T-helper 1 cell (primary cell): Measurements from ENCODE around the gene AHRR.
"Not testable (repeated sequence)": the region's sequence is repeated elsewhere in the genome, so short reads cannot be mapped to it uniquely, and the experiment has no call there.

Experiments used
- DNase-seq, 5 donors: peaks; one replicate each; pipeline ENCODE4 v3.0.0-alpha.2; 2012 to 2020

AHRR gene

DNA sequence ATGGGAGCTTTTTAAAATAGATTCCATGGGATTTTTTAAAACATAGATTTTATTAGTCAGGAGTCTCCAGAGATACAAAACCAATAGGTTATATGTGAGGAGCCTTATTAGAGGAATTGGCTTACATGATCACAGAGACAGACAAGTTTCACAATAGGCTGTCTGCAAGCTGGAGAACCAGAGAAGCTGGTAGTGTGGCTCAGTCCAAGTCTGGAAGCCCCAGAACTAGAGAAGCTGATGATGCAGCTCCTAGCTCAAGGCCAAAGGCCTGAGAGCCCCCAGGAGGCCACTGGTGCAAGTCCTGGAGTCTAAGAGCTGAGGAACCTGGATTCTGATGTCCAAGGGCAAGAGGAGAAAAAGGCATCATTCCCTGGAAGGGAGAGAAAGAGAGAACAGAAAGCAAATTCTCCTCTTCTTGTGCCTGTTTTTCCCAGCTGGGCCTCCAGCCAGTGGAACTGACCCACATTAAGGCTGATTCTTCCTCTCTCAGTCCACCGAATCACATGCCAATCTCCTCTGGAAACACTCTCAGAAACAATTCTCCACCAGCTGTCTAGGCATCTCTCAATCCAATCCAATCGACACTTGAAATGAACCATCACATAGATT is 59.3 kb downstream of the AHRR start:
- DNase-seq, result no peak

DNA sequence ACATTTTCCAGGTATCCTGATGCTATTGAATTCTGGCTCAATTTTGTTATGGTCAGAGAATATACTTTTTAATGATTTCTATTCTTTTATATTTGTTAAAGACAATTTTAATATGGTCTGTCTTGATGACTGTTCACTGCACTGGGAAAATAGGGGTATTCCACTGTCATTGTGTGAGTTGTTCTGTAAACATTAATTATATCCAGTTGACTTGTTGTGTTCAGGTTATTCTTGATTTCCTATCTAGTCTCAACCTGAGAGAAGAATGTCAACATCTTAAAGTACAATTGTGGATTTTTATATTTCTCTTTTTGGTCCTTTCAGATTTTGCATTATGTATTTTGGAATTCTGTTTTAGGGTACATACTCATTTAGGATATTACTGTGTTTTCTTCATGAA is 61.6 kb downstream of the AHRR start:
- DNase-seq, result no peak

DNA sequence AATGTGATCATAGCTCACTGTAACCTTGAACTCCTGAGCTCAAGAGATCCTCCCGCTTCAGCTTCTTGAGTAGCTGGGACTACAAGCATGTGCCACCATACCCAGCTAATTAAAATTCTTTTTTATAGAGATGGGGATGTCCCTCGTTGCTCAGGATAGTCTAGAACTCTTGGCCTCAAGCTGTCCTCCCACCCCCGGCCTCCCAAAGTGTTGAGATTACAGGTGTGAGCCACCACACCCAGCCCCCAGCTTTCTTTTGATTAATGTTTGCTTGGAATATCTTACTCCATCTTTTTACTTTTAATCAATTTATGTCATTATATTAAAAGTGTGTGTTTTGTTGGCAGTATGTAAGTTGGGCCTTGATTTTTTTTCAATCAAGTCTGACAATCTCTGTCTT is 62.1 kb downstream of the AHRR start:
- no peak for DNase-seq

DNA sequence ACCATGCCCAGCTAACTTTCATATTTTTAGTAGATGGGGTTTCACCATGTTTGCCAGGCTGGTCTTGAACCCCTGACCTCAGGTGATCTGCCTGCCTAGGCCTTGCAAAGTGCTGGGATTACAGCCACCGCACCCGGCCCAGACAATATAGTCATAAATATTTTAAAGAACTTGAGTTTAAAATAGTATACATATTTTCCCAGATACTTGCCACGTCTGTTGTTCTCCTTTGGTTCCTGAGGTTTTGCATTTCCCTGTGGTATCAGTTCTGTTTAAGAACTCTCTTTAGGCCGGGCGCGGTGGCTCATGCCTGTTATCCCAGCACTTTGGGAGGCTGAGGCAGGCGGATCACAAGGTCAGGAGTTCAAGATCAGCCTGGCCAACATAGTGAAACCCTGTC is 63.1 kb downstream of the AHRR start:
- not testable (repeated sequence) for DNase-seq

DNA sequence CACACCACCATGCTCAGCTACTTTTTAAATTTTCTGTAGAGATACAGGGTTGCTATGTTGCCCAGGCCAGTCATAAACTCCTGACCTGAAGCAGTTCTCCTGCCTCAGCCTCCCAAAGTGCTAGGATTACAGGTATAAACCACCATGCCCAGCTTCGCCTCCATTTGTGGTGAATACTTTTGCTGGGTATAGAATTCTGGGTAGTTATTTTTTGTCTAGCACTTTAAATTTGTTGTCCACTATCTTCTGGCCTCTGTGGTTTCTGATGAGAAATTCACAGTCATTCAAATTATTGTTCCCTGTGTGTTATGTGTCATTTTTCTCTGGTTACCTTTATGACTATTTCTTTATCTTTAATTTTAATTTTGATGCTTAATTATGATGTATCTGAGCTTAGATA is 63.8 kb downstream of the AHRR start:
- DNase-seq, result no peak

DNA sequence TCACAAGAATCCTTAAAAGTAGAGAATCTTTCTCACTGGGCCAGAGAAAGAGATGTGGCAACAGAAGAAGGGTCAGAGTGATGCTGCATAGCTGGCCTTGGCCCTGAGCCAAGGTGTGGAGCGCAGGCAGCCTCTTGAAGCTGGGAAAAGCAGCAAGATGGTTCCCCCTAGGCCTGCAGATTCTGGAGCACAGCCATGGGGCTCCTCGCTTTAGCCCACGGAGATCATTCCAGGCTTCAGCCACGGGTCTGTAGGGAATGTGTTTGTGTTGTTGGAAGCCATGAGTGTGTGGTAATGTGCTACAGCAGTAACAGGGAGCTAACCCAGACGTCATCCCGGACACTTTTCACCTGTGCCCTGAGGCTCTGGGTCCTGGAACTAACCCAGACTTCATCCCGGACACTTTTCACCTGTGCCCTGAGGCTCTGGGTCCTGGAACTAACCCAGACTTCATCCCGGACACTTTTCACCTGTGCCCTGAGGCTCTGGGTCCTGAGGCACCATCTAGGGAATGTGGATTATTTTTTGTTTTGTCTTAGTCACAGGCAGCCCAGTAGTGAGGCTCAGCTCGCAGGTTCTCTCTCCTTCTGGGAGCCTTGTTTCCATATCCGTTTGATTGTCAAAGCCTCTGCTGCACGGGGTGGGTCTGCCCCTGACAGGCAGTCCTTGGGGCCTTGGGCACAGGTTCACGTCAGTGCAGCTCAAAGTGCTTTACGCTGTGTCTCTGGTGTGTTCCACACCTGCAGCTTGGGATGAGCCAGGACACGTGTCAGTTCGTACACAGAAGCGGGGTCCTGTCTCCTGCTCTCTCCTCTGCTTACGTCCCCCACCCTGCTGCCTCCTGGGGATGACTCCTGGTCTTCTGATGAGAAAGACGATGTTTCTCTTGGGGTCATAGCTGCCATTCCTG is 65.2 kb downstream of the AHRR start:
- DNase-seq, result no peak

DNA sequence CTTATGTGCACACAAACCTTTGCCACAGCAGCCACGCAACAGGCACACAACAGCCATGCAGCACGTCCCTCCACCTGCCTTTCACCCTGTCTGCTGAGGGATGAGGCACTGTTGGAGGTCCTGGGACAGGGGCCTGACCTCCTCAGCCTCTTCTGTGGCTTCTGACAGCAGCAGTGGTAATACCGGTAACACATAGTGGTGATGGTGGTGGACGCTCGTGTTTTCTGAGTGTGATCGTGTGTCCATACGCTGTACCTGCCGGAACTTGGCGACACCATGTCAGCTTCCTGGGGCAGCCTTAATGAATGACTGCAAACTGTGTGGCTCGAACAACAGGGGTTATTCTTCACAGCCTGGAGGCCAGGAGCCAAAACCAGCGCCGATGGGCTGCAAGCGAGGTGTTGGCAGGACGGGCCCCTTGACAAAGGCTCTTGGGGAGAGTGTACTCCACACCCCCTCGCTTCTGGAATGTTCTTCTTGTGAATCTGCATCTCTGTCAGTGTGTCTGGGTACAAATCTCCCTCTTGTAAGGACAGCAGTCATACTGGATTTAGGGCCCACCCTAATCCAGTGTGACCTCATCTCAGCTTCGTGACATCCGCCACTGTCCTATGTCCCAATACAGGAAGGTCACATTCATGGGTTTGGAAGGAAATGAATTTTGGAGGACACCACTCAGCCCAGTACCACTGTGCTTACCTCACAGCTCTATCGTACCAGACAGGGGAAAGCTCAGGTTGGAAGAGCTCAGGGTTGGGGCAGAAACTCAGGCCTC is 66.2 kb downstream of the AHRR start:
- DNase-seq, result no peak

DNA sequence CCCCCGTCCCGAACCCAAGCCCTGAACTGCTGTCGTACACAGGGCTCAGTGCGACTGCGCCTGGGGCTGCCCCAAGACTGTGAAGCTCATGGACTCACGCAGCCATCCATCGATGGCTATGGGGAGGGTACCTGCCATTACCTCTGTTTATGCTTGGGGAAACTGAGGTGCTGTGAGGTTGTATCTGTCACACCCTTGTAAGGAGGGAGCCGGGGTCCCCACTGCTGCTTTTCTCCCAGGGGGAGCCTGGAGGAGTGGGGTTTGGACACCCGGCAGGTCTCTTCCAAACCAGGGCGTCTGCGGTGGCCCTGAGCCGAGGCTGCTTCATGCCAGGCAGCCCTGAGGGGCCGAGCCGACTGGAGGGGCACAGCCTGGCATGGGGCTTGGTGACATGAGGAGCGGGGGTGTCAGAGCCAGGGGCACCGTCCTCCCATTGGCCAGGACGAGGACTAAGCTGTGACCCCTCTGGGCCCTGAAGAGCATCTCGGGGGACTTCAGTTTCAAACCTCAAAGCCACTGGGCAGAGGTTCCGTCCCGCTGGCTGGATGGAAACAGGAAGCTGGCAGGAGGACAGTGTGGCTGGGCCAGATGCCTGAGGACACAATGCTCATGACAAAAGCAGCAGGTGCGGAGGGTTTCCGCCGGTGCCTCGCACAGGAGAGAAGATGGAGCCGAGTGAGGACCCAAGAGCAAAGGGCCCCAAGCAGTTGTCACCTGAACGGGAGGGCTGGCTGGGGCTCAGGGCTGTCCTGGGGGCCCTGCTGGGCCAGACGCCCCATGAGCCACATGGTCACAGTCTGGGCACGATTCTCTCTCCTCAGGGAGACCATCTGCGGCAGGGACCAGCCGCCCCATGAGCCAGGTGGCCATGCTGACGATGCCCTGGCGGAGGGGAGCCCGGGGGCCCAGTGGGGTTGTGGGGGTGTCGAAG is 67.0 kb downstream of the AHRR start:
- DNase-seq, result no peak

DNA sequence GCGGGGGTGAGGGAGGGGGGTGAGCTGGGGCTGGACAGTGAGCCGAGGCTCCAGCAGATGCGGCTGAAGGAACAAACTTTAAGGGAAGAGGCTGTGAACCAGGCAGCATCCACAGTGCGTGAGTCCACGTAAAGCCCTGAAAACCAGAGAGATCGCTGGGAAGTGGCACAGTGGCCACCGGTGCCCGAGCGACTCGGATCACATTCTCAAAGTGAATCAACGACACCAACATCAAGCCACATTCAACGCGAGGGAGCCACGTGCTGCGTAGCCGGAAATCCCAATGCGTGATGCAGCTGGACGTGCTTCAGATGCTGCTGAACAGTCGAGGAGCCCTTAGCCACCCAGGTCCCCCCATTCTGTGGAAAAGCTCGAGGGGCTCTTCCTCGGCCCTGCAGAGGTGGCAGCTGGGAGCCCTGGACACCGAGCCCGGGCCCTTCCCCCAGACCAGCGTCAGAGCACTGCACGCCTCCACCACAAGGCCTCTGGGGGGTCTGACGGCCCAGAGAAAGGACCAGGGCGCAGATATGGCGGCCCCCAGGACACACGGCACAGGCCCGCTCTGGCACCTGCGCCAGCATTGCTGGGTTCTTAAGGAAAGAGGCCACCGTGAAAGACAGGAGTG is 67.8 kb downstream of the AHRR start:
- DNase-seq, result no peak

DNA sequence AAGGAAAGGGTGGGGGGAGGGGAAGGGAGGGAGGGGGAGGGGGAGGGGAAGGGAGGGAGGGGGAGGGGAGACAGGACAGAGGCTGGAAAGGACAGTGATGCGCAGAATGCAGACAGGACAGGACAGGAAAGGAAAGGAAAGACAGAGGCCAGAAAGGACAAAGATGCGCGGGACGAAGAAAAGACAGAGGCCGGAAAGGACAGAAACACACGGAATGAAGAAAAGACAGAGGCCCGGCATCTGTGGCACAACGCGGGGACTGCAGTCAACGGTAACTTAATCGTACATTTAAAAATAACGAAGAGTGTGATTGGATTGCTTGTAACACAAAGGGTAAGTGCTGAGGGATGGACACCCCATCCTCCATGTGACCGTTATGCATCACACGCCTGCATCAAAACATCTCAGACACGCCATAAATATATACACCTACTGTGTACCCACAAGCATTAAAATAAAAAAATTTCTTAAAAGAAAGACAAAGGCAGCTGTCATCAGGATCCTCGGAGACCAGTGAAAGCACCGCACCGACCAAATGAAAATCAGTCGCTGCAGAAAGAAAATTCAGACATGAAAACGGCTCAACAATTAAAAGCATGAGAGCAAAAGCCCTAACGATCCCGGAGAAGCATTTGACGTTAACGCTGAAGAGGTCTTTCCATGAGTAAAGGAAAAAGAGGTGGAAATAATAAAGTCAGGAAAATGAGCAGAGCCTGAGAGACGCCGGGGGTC is 68.5 kb downstream of the AHRR start:
- DNase-seq, result no peak

DNA sequence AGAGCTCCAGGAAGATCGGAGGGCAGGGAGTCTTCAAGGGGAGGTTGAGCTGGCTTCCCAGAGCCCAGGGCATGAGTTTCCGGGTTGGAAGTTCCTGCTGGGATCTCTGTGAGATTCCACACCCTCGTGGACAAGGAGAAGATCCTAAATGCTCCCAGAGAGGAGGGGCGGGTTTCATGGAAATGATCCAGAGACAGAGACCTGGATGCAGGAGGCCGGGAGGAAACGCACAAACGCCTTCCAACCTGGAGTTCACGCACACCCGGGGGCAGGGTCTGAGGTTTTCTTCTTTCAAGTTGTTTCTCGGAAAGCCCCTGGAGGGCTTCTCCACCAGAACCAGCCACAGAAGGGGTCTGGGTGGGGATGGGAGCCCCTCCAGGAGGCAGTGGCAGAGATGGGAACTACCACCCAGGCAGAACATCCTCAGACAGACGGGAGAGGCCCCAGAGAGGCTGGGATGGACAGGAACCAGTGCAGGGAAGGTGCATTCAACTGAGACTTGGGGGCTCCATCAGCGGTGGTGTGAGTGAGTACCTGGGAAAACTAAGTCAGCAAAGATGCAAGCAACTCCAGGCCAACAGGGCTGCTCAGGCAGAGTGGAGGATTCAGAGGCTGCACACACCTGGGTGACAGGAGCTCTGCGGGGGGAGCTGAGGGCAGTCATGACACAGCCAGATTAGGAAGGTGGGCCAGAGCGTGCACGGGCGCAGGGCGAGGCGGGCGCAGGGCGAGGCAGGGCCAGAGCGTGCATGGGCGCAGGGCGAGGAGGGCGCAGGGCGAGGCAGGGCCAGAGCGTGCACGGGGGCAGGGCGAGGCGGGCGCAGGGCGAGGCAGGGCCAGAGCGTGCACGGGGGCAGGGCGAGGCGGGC is 69.3 kb downstream of the AHRR start:
- no peak for DNase-seq

DNA sequence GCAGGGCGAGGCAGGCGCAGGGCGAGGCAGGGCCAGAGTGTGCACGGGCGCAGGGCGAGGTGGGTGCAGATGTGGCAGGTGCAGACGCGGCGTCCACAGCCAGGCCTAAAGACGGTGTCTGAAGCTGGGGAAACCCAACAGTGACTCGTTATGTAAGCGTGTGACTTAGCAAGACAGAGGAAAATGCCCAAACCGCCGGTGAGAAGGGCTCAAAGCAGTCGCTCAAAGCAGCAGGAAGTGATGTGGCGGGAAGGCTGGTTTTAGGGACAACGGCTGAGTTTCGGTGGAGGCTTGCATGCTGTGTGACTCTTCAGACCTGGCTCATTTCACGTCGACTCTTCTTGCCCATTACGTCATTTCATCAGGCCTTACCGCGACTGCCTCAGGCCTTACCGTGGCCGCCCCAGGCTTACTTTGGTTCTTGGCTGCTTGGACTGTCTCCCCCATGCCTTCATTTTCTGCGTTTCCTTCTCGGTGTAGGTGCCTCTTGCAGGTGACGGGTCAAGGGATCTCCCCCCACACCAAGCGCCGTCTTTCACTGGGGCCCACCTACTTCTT is 71.0 kb downstream of the AHRR start:
- DNase-seq, result peak in 4 of 5 donors; percentile 36 to 99 (median 46)

DNA sequence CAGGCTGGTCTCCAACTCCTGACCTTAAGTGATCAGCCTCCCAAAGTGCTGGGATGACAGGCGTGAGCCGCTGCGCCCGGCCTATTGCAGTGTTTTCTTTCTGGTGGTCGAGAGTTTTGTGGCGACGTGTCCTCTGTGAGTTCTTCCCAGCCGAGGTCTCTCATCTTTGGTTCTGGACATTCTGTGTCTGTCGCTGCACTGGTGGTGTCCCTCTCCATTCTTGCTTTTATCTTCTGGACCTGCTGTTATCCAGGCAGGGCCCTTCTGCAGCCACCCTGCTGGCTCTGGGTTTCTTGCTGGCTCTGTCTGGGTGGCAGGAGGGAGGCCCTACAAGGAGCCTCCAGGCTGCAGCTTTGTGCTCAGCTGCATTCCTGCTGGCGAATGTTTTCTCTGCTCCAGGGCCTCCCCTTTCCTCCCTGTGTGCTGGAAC is 72.3 kb downstream of the AHRR start:
- DNase-seq, result no peak

DNA sequence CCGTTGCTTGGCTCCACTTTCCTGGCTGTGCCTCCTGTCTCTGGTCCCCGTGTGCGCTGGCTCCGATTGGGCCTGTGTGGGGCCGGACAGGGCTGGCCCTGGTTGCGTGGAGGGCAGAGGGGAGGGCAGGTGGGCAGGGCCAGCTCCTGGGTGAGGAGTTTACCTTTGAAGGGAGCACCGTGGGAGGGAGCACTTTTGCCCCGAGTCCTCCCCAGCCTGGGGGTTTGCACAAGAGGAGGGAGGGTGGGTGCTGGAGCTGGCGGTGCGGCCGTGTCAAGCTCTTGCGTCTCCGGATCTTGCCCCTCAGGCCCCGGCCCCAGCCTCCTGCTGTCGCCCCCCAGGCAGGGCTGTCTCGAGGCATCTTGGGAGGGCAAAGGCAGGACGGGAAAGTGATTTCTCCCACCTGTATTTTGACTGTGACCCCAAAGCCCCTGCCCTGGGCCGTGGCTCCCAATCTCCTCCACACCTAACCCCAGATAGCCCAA is 73.2 kb downstream of the AHRR start:
- DNase-seq, result no peak

DNA sequence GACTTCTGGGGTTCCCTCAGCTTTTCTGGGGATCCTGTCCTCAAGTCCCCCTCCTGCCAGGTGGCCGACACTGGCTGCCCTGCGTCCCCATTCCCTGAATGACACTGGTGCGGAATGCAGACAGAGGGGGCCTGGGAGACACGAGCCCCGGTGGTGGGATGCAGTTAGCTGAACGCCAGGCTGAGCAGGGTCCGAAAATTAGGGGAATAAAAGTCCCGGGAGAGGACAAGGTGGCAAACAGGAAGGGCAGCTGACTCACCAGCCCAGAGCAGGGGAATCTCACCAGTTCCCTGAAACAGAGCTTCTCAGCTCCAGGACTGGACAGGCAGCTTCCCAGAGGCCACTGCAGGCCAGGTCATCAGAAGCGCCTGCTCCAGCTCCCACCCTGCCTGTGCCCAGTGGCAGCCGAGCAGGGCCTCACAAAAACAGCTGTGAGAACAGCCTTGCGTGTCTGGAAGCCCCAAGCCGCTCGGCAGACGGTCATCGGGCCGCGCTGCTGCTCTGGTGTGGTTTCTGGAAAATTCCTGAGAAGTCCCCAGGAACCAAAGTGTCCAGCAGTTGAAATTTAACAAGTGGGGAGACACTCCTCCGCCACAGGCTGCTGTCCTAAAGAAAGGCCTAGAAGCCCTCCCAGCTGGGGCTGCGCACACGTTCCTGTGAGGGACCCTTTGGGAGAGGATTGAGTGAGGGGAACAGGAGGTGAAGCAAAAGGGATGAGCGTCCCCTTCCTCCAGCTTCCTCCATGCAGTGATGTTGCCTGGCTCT is 73.8 kb downstream of the AHRR start:
- no peak for DNase-seq

DNA sequence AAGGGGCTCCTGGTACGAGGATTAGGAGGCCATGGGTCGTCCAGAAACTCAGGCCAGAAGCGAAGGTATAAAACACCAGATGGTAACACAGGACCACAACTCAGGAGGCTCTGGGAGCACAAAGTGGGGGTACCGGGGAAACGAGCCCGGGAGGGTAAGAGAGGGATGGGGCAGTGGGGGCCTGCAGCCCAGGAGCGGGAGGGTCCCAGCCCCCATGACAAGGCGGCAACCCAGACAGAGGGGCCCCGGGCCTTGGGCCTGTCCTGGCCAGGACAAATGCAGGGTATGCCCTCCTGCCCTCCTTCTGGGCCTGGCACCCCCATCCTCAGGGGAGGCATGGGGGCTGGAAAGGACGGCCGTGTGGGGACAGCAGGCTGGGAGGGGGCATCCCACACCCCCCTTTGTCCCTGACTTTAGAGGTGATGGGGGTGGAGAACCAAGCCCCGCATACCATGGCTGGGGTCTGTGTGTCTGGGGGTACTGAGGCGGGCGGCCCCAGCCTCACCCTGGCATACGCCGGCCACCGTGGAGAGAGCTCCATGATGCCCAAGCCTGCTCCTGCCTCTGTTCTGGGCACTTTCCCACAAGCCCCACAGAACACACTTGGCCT is 74.5 kb downstream of the AHRR start:
- DNase-seq, result no peak

DNA sequence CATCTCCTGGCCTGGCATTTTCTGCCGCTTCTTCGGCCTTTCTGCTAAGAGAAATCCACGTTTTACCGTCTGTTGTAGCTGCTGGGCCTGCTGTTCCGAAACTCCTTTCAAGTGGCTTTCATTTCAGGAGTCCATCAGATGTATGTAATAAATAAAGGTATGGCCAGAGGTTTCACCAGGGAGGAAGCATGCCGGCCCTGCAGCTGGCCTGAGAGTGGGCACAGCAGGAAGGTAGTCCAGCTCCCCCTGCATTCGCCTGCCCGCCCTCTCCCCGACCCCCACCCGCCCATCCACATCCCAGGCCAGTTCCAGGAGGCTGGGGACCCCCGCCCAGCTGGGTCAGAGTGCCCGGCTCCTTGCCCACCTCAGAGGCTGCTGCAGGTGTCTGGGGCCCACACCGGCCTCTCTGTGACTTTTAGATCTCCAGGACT is 75.0 kb downstream of the AHRR start:
- DNase-seq, result peak in 1 of 5 donors; percentile 29

DNA sequence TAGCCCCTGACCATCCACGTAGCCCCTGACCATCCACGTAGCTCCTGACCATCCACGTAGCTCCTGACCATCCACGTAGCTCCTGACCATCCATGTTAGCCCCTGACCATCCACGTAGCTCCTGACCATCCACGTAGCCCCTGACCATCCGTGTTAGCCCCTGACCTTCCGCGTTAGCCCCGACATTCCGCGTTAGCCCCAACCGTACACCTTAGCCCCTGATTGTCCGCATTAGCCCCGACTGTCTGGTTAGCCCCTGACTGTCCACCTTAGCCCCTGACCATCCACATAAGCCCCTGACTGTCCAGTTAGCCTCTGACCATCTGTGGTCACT is 76.6 kb downstream of the AHRR start:
- not testable (repeated sequence) for DNase-seq
